ENCODE results near the gene PLXNA4. TPM values are rescaled to one million over a fixed set of nuclear protein-coding genes. Genes with fewer than 3 reads are reported as not detected.

Gene PLXNA4
- total RNA-seq, 4 donors from 2014 or later: 5.1 to 7.0 (median 5.3) TPM

GRCh38 chr7:132373879-132374278 is 202.4 kb downstream of the PLXNA4 start:
- DNase-seq (ENCODE audit: low spot score in 2 of 2): no peak
- H3K4me3 ChIP-seq (ENCODE audit: low read depth, poor library complexity, severe bottlenecking): no peak overlapping the region
- whole genome bisulfite sequencing, 2 donors: 78 to 82% methylated on average over 4 of the region's 4 CpGs
- TF ChIP-seq, protein P1, sequence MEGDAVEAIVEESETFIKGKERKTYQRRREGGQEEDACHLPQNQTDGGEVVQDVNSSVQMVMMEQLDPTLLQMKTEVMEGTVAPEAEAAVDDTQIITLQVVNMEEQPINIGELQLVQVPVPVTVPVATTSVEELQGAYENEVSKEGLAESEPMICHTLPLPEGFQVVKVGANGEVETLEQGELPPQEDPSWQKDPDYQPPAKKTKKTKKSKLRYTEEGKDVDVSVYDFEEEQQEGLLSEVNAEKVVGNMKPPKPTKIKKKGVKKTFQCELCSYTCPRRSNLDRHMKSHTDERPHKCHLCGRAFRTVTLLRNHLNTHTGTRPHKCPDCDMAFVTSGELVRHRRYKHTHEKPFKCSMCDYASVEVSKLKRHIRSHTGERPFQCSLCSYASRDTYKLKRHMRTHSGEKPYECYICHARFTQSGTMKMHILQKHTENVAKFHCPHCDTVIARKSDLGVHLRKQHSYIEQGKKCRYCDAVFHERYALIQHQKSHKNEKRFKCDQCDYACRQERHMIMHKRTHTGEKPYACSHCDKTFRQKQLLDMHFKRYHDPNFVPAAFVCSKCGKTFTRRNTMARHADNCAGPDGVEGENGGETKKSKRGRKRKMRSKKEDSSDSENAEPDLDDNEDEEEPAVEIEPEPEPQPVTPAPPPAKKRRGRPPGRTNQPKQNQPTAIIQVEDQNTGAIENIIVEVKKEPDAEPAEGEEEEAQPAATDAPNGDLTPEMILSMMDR (IDR thresholded peaks at IDR 0.05): no peak
- no peak for TF ChIP-seq POLR2A (IDR thresholded peaks at IDR 0.05)
- intact Hi-C loops (cut with DNase I; ENCODE audit: low total_unique reads): no loop called here

- WGBS, 2 donors: 88 to 90% methylated on average over 3 of the region's 3 CpGs
- DNase-seq (ENCODE audit: low spot score in 2 of 2): no peak
- intact Hi-C loops (cut with DNase I; ENCODE audit: low total_unique reads): no loop called here
- no peak overlapping the region for H3K4me3 ChIP-seq (ENCODE audit: low read depth, poor library complexity, severe bottlenecking)
- TF ChIP-seq POLR2A (IDR thresholded peaks at IDR 0.05): no peak
- TF ChIP-seq, protein P1 (IDR thresholded peaks at IDR 0.05): no peak
Observed at GRCh38 chr7:132373041-132373440, 203.2 kb downstream of the PLXNA4 start.

GRCh38 chr7:132371948-132372347 is 204.3 kb downstream of the PLXNA4 start:
- 88 to 90% methylated on average over 3 of the region's 3 CpGs for WGBS, 2 donors
- intact Hi-C loops (cut with DNase I; ENCODE audit: low total_unique reads): no loop called here
- DNase-seq (ENCODE audit: low spot score in 2 of 2): no peak
- H3K4me3 ChIP-seq (ENCODE audit: low read depth, poor library complexity, severe bottlenecking): no peak overlapping the region
- no peak for TF ChIP-seq POLR2A (IDR thresholded peaks at IDR 0.05)
- TF ChIP-seq, protein P1 (IDR thresholded peaks at IDR 0.05): no peak

GRCh38 chr7:132368246-132368900 is 207.9 kb downstream of the PLXNA4 start:
- intact Hi-C loops (cut with DNase I; ENCODE audit: low total_unique reads): no loop called here
- H3K4me3 ChIP-seq (ENCODE audit: low read depth, poor library complexity, severe bottlenecking): no peak overlapping the region
- TF ChIP-seq, protein P1 (IDR thresholded peaks at IDR 0.05): no peak
- TF ChIP-seq POLR2A (IDR thresholded peaks at IDR 0.05): no peak
- no peak for DNase-seq (ENCODE audit: low spot score in 2 of 2)
- WGBS, 2 donors: 75 to 77% methylated on average over 9 to 11 of the region's 11 CpGs

- WGBS, 2 donors: 92 to 95% methylated on average over 9 of the region's 9 CpGs
- H3K4me3 ChIP-seq (ENCODE audit: low read depth, poor library complexity, severe bottlenecking): no peak overlapping the region
Observed at GRCh38 chr7:132367795-132368194, 208.5 kb downstream of the PLXNA4 start.

More at GRCh38 chr7:132367795-132368194, 208.5 kb downstream of the PLXNA4 start:
- intact Hi-C loops (cut with DNase I; ENCODE audit: low total_unique reads): no loop called here
- no peak for DNase-seq (ENCODE audit: low spot score in 2 of 2)
- no peak for TF ChIP-seq POLR2A (IDR thresholded peaks at IDR 0.05)
- TF ChIP-seq, protein P1 (IDR thresholded peaks at IDR 0.05): no peak

All from lower leg skin (tissue), 4 donors.